Transverse colon (tissue), 4 donors: ENCODE data around the gene MPRIP.

Source experiments
- CTCF ChIP-seq, 5 experiments: fragments of 200-600 bp in 3 of 5; fragments of 450-650 bp in 2 of 5; sonication (generic) in 3 of 5; IDR thresholded peaks; 1 replicate in 2 of 5; 2 replicates in 3 of 5; pipeline ENCODE4 v1.5.1; 2016 to 2017; ENCODE audit warnings: antibody characterized with exemption in 5 of 5, inconsistent platforms in 3 of 5, mild to moderate bottlenecking in 2 of 5, moderate library complexity in 1 of 5
- EP300 ChIP-seq: sonication (generic); formaldehyde crosslinking; IDR thresholded peaks from one replicate; pipeline ENCODE4 v1.6.1; 2017; ENCODE audit warnings: antibody characterized with exemption, low read depth
- POLR2A ChIP-seq: fragments of 450-650 bp; IDR thresholded peaks from one replicate; pipeline ENCODE4 v1.6.1; 2016; ENCODE audit warnings: antibody characterized with exemption, mild to moderate bottlenecking, moderate library complexity
- POLR2AphosphoS5 ChIP-seq, 3 donors: sonication (generic); formaldehyde crosslinking; IDR thresholded peaks; one replicate each; pipeline ENCODE4 v1.6.1; 2016; ENCODE audit warnings: antibody characterized with exemption in 3 of 3

GRCh38 chr17:17080781-17081180 is 38.5 kb downstream of the MPRIP start:
- TF ChIP-seq CTCF (IDR thresholded peaks at IDR 0.05) (no peak), POLR2AphosphoS5 (IDR thresholded peaks at IDR 0.05) (no peak), EP300 (no peak), POLR2A (no peak)
